HG03520 (cell line): ENCODE results near the gene STARD5.
A peak's percentile ranks its signal among the peaks of the same experiment; 100 is the strongest.
"Not testable (repeated sequence)": the region's sequence is repeated elsewhere in the genome, so short reads cannot be mapped to it uniquely, and the experiment has no call there.

Source experiments
- ATAC-seq: cut with Tn5 transposase; IDR thresholded peaks from one replicate; pipeline ENCODE4 v1.9.1; 2021; ENCODE audit warnings: mild to moderate bottlenecking, moderate library complexity; ENCODE audit not compliant: unreplicated experiment

The STARD5 gene

GRCh38 chr15:81338170-81339007 is 14.4 kb upstream of the STARD5 start:
- no peak for ATAC-seq

- ATAC-seq, result no peak
Measured at GRCh38 chr15:81337713-81338157, 13.8 kb upstream of the STARD5 start.

- ATAC-seq, result no peak
Measured at GRCh38 chr15:81337241-81337640, 13.3 kb upstream of the STARD5 start.

- no peak for ATAC-seq
Measured at GRCh38 chr15:81336568-81336967, 12.6 kb upstream of the STARD5 start.

- no peak for ATAC-seq
Measured at GRCh38 chr15:81335631-81336030, 11.7 kb upstream of the STARD5 start.

- no peak for ATAC-seq
Measured at GRCh38 chr15:81334768-81335435, 11.0 kb upstream of the STARD5 start.

- ATAC-seq, result no peak
Measured at GRCh38 chr15:81333363-81333762, 9.4 kb upstream of the STARD5 start.

GRCh38 chr15:81332326-81332725 is 8.4 kb upstream of the STARD5 start:
- ATAC-seq, result no peak

- no peak for ATAC-seq
Measured at GRCh38 chr15:81331600-81331999, 7.7 kb upstream of the STARD5 start.

GRCh38 chr15:81331141-81331540 is 7.2 kb upstream of the STARD5 start:
- not testable (repeated sequence) for ATAC-seq

- no peak for ATAC-seq
Measured at GRCh38 chr15:81330366-81331090, 6.6 kb upstream of the STARD5 start.

- ATAC-seq, result no peak
Measured at GRCh38 chr15:81329446-81329845, 5.5 kb upstream of the STARD5 start.

- ATAC-seq, result no peak
Measured at GRCh38 chr15:81327516-81327915, 3.6 kb upstream of the STARD5 start.

- ATAC-seq, result no peak
Measured at GRCh38 chr15:81326466-81327212, 2.7 kb upstream of the STARD5 start.

- peak; percentile 3 for ATAC-seq
Measured at GRCh38 chr15:81323559-81323943, 390 bp downstream of the STARD5 start.

GRCh38 chr15:81322676-81323253 is 1.2 kb downstream of the STARD5 start:
- ATAC-seq, result no peak

- ATAC-seq, result no peak
Measured at GRCh38 chr15:81321667-81322066, 2.3 kb downstream of the STARD5 start.

- ATAC-seq, result no peak
Measured at GRCh38 chr15:81317642-81318017, 6.3 kb downstream of the STARD5 start.

- no peak for ATAC-seq
Measured at GRCh38 chr15:81316267-81316666, 7.7 kb downstream of the STARD5 start.

GRCh38 chr15:81315452-81316175 is 8.3 kb downstream of the STARD5 start:
- ATAC-seq, result no peak
